ENCODE data around the gene MNX1. TPM values are rescaled to one million over a fixed set of nuclear protein-coding genes. Genes with fewer than 3 reads are reported as not detected.

The MNX1 gene
- total and polyA plus RNA-seq, 7 donors, result 4.2 to 5.3 (median 4.2) TPM; not detected in 4

- peaks cover 0 to 49% (median 44%) of the 10 kb centered on the region in 4 donors for H3K4me1 ChIP-seq
Measured at GRCh38 chr7:157008206-157009169, 2.0 kb downstream of the MNX1 start.

GRCh38 chr7:157007470-157008066, 2.9 kb downstream of the MNX1 start:
- Histone ChIP-seq H3K4me1 (peaks cover 0 to 57% (median 51%) of the 10 kb centered on the region in 4 donors), H3K27ac (no peak overlapping the region), H3K36me3 (no peaks in the 10 kb centered on the region), H3K9me3 (no peaks in the 10 kb centered on the region), H3K4me3 (no peak overlapping the region), H3K27me3 (peaks cover 73 to 98% (median 96%) of the 10 kb centered on the region in 3 donors)
- DNase-seq, result no peak
- intact Hi-C loops (cut with DNase I), result no loop called here
- TF ChIP-seq CTCF (IDR thresholded peaks at IDR 0.05) (no peak), POLR2AphosphoS5 (IDR thresholded peaks at IDR 0.05) (no peak), POLR2A (IDR thresholded peaks at IDR 0.05) (peak in 1 of 2 donors; percentile 34), EP300 (IDR thresholded peaks at IDR 0.05) (no peak)
- 4 to 11% methylated on average over 18 of the region's 18 CpGs for WGBS, 2 donors

More at GRCh38 chr7:157008206-157009169, 2.0 kb downstream of the MNX1 start:
- peak overlapping the region in 1 of 4 donors; percentile 31 for H3K27ac ChIP-seq
- TF ChIP-seq POLR2A (IDR thresholded peaks at IDR 0.05) (no peak), EP300 (IDR thresholded peaks at IDR 0.05) (no peak), CTCF (IDR thresholded peaks at IDR 0.05) (no peak), POLR2AphosphoS5 (IDR thresholded peaks at IDR 0.05) (no peak)
- intact Hi-C loops (cut with DNase I), result no loop called here
- H3K9me3 ChIP-seq, result no peaks in the 10 kb centered on the region
- no peak for DNase-seq
- no peaks in the 10 kb centered on the region for H3K36me3 ChIP-seq
- H3K4me3 ChIP-seq, result peak overlapping the region in 1 of 4 donors; percentile 7
- 2 to 7% methylated on average over 35 of the region's 35 CpGs for WGBS, 2 donors
- peaks cover 70 to 98% (median 96%) of the 10 kb centered on the region in 3 donors for H3K27me3 ChIP-seq

- Histone ChIP-seq H3K4me3 (no peak overlapping the region), H3K9me3 (no peaks in the 10 kb centered on the region), H3K4me1 (peaks cover 0 to 62% (median 56%) of the 10 kb centered on the region in 4 donors), H3K36me3 (no peaks in the 10 kb centered on the region), H3K27ac (no peak overlapping the region), H3K27me3 (peaks cover 77 to 98% (median 96%) of the 10 kb centered on the region in 3 donors)
- intact Hi-C loops (cut with DNase I), result no loop called here
- no peak for TF ChIP-seq POLR2A (IDR thresholded peaks at IDR 0.05)
- TF ChIP-seq CTCF (IDR thresholded peaks at IDR 0.05), result no peak
- no peak for TF ChIP-seq POLR2AphosphoS5 (IDR thresholded peaks at IDR 0.05)
- no peak for TF ChIP-seq EP300 (IDR thresholded peaks at IDR 0.05)
- no peak for DNase-seq
- WGBS, 2 donors, result 17 to 24% methylated on average over 7 of the region's 7 CpGs
Measured at GRCh38 chr7:157006829-157007469, 3.5 kb downstream of the MNX1 start.

- Histone ChIP-seq H3K27me3 (peaks cover 70 to 98% (median 96%) of the 10 kb centered on the region in 3 donors), H3K27ac (no peak overlapping the region), H3K4me1 (peaks cover 0 to 58% (median 53%) of the 10 kb centered on the region in 4 donors), H3K4me3 (no peak overlapping the region), H3K36me3 (no peaks in the 10 kb centered on the region), H3K9me3 (no peaks in the 10 kb centered on the region)
- intact Hi-C loops (cut with DNase I), result no loop called here
- WGBS, 2 donors, result 12 to 27% methylated on average over 39 of the region's 39 CpGs
- TF ChIP-seq EP300 (IDR thresholded peaks at IDR 0.05) (no peak), CTCF (IDR thresholded peaks at IDR 0.05) (no peak), POLR2AphosphoS5 (IDR thresholded peaks at IDR 0.05) (no peak), POLR2A (IDR thresholded peaks at IDR 0.05) (no peak)
- DNase-seq, result no peak
Measured at GRCh38 chr7:157006205-157006747, 4.2 kb downstream of the MNX1 start.

Measured in sigmoid colon (tissue), 7 donors.